Fibroblast of peridontal ligament (primary cell): ENCODE measurements around the gene KLK15.
A peak's percentile ranks its signal among the peaks of the same experiment; 100 is the strongest.

Source experiments
- DNase-seq: peaks from one replicate; pipeline ENCODE4 v3.0.0-alpha.2; 2010; ENCODE audit errors: extremely low read depth

Gene KLK15

GRCh38 chr19:50843205-50843604 is 9.8 kb upstream of the KLK15 start:
- DNase-seq = no peak

- no peak for DNase-seq
Measured at GRCh38 chr19:50842130-50842529, 8.8 kb upstream of the KLK15 start.

GRCh38 chr19:50839712-50840655 is 6.6 kb upstream of the KLK15 start:
- no peak for DNase-seq

- DNase-seq = no peak
Measured at GRCh38 chr19:50838239-50838638, 4.9 kb upstream of the KLK15 start.

- DNase-seq = no peak
Measured at GRCh38 chr19:50837300-50837699, 3.9 kb upstream of the KLK15 start.

GRCh38 chr19:50836543-50837195 is 3.3 kb upstream of the KLK15 start:
- DNase-seq = no peak

GRCh38 chr19:50835785-50836542 is 2.6 kb upstream of the KLK15 start:
- peak; percentile 6 for DNase-seq

GRCh38 chr19:50835103-50835784 is 1.9 kb upstream of the KLK15 start:
- DNase-seq = no peak

GRCh38 chr19:50833802-50834167 is 411 bp upstream of the KLK15 start:
- DNase-seq = no peak

GRCh38 chr19:50832666-50833065 is 708 bp downstream of the KLK15 start:
- no peak for DNase-seq

GRCh38 chr19:50831026-50831396 is 2.4 kb downstream of the KLK15 start:
- no peak for DNase-seq

- DNase-seq = no peak
Measured at GRCh38 chr19:50830266-50831025, 2.9 kb downstream of the KLK15 start.

- DNase-seq = no peak
Measured at GRCh38 chr19:50829801-50830200, 3.6 kb downstream of the KLK15 start.

GRCh38 chr19:50827476-50827875 is 5.9 kb downstream of the KLK15 start:
- no peak for DNase-seq

GRCh38 chr19:50826492-50827240 is 6.7 kb downstream of the KLK15 start:
- no peak for DNase-seq

- no peak for DNase-seq
Measured at GRCh38 chr19:50823389-50824042, 9.9 kb downstream of the KLK15 start, which contains the start of gene KLK1. TSS of gene KLK1 (minus strand) at chr19:50823787. CDS start at chr19:50823748, 39 bp downstream.

- no peak for DNase-seq
Measured at GRCh38 chr19:50822661-50823208, 10.6 kb downstream of the KLK15 start.

GRCh38 chr19:50821622-50822021 is 11.8 kb downstream of the KLK15 start:
- DNase-seq = no peak

GRCh38 chr19:50821248-50821612 is 12.1 kb downstream of the KLK15 start:
- DNase-seq = no peak
